ENCODE data around the gene ZFTA. TPM values are rescaled to one million over a fixed set of nuclear protein-coding genes. Genes with fewer than 3 reads are reported as not detected.
A peak's percentile ranks its signal among the peaks of the same experiment; 100 is the strongest.

The ZFTA gene
- total RNA-seq, 2 experiments from 2014 or later: 4.1 to 4.3 TPM

DNA sequence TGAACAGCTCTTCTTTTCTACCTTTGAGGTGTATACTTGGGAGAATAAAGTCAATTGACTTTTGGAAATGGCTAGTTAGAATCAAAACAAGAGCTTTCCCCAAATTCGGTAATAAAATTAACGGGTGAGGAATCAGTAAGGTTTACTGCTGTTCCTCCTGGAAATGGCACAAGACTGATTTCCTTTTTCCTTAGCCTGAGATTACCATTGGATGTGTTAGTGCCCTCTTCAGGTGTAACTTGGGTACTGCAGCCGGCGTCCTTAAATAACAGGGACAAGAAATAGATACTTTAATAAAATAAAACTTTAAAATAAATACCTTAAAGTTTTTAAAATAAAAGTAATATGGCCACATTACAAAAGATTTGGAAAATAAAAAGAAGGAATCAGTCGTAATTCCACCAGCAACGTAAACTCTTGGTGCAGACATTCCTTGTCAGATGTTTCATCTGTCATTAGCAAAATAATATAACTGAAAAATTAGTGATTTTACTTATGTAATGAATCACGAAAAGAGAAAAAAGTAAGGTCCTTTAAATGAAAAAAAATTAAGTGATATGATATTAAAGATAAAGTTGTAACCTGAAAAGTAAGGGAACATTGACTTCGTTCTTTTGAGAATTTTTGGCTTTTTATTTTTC, 29.7 kb downstream of the ZFTA start:
- Mint-ChIP-seq H3K27me3 (no peaks in the 10 kb centered on the region), H3K4me3 (no peak overlapping the region), H3K36me3 (ENCODE audit: low read depth) (no peaks in the 10 kb centered on the region), H3K27ac (peak overlapping the region; percentile 46), H3K4me1 (ENCODE audit: low read depth) (peaks cover 6% of the 10 kb centered on the region), H3K9me3 (no peaks in the 10 kb centered on the region)
- intact Hi-C loops (cut with micrococcal nuclease): loop anchor here (10.0 kb wide), 1 partner anchor 264 kb away; no protein-coding TSS in a partner anchor
- DNase-seq (peak; percentile 86), ATAC-seq (peak; percentile 47)
- ChIA-PET CTCF (interaction anchor here (0.6 to 4.6 kb wide), 49 partner anchors 9 to 833 kb away, joined by 3 to 34 read pairs (median 5); partner anchors contain the start of genes ATL3, MARK2, PLAAT5 and RTN3), POLR2A (no interaction called here)
- TF ChIP-seq, protein P1, sequence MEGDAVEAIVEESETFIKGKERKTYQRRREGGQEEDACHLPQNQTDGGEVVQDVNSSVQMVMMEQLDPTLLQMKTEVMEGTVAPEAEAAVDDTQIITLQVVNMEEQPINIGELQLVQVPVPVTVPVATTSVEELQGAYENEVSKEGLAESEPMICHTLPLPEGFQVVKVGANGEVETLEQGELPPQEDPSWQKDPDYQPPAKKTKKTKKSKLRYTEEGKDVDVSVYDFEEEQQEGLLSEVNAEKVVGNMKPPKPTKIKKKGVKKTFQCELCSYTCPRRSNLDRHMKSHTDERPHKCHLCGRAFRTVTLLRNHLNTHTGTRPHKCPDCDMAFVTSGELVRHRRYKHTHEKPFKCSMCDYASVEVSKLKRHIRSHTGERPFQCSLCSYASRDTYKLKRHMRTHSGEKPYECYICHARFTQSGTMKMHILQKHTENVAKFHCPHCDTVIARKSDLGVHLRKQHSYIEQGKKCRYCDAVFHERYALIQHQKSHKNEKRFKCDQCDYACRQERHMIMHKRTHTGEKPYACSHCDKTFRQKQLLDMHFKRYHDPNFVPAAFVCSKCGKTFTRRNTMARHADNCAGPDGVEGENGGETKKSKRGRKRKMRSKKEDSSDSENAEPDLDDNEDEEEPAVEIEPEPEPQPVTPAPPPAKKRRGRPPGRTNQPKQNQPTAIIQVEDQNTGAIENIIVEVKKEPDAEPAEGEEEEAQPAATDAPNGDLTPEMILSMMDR (IDR thresholded peaks at IDR 0.05): peak; percentile 99

DNA sequence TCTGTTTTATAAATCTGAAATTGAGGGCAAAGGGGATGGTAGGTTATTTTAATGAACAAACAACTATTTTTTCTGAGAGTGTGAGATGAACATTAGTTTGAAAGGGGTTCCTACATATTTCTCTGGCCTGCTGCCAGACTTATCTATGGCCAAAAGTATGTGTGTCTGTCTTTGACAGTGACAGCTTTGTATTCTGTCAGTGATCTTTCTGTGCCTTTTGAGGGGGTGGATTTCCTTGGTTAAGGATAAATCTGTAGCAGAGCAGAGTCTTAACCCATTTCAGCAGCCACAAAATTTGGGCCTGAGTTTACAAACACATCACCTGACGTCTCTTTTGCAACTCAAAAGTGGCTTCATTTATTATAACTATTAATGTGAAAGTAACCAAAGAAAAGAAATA, 30.9 kb downstream of the ZFTA start:
- Mint-ChIP-seq H3K4me3 (no peak overlapping the region), H3K27me3 (no peaks in the 10 kb centered on the region), H3K9me3 (no peaks in the 10 kb centered on the region), H3K27ac (no peak overlapping the region), H3K36me3 (ENCODE audit: low read depth) (no peaks in the 10 kb centered on the region), H3K4me1 (ENCODE audit: low read depth) (peaks cover 6% of the 10 kb centered on the region)
- ChIA-PET CTCF (interaction anchor here (0.8 to 4.6 kb wide), 23 partner anchors 15 to 832 kb away, joined by 3 to 34 read pairs (median 7); partner anchors contain the start of genes ATL3, PLAAT5 and RTN3), POLR2A (no interaction called here)
- no peak for DNase-seq
- TF ChIP-seq, protein P1 (IDR thresholded peaks at IDR 0.05): no peak
- intact Hi-C loops (cut with micrococcal nuclease): loop anchor here (10.0 kb wide), 1 partner anchor 263 kb away; no protein-coding TSS in a partner anchor
- ATAC-seq: no peak

DNA sequence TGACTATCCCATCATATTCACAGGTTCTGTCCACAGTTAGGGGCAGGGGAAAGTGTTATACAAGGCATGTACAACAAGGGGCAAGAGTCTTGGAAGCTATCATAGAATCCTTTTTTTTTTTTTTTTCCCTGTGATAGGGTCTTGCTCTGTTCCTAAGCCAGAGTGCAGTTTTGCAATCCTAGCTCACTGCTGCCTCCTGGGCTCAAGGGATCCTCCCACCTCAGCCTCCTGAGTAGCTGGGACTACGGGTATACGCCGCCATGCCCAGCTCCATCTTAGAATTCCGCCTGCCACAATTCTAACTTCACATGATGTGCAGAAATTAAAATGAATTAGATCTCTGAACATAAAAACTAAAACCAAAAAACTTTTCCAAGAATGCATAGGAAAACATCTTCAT, 31.7 kb downstream of the ZFTA start:
- POLR2A ChIA-PET: interaction anchor here (0.9 kb wide), 1 partner anchor 94 kb away, joined by 3 read pairs; no protein-coding TSS in a partner anchor
- Mint-ChIP-seq H3K4me3 (no peak overlapping the region), H3K36me3 (ENCODE audit: low read depth) (no peaks in the 10 kb centered on the region)

DNA sequence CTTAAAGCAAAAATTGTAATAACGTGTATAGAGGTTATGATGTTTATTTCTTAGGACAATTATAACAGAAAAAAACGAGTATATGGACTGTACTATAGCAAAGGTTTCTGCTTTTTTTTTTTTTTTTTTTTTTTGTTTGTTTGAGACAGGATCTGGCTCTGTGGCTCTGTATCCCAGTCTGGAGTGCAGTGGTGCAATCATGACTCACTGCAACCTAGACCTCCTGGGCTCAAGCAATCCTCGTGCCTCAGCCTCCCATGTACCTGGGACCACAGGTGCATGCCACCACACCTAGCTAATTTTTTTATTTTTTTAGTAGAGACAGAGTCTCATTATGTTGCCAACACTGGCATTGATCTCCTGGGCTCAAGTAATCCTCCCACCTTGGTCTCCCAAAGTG, 39.2 kb downstream of the ZFTA start:
- H3K9me3 Mint-ChIP-seq: no peaks in the 10 kb centered on the region
- no peak for DNase-seq
- no peak overlapping the region for H3K27ac Mint-ChIP-seq
- CTCF ChIA-PET: interaction anchor here (2.3 kb wide), 1 partner anchor 9 kb away, joined by 12 read pairs; no protein-coding TSS in a partner anchor
- TF ChIP-seq, protein P1 (IDR thresholded peaks at IDR 0.05): no peak
- no peak overlapping the region for H3K4me3 Mint-ChIP-seq
- POLR2A ChIA-PET: no interaction called here
- intact Hi-C loops (cut with micrococcal nuclease): no loop called here
- no peaks in the 10 kb centered on the region for H3K4me1 Mint-ChIP-seq (ENCODE audit: low read depth)
- ATAC-seq: no peak
- H3K27me3 Mint-ChIP-seq: no peaks in the 10 kb centered on the region
- no peaks in the 10 kb centered on the region for H3K36me3 Mint-ChIP-seq (ENCODE audit: low read depth)

More for the DNA sequence above, 31.7 kb downstream of the ZFTA start:
- intact Hi-C loops (cut with micrococcal nuclease): loop anchor here (10.0 kb wide), 1 partner anchor 262 kb away; no protein-coding TSS in a partner anchor
- Mint-ChIP-seq H3K27ac (no peak overlapping the region), H3K9me3 (no peaks in the 10 kb centered on the region), H3K4me1 (ENCODE audit: low read depth) (peaks cover 6% of the 10 kb centered on the region), H3K27me3 (no peaks in the 10 kb centered on the region)
- CTCF ChIA-PET: interaction anchor here (1.1 to 4.6 kb wide), 5 partner anchors 14 to 258 kb away, joined by 3 to 34 read pairs (median 4); no protein-coding TSS in a partner anchor
- TF ChIP-seq, protein P1 (IDR thresholded peaks at IDR 0.05): no peak
- DNase-seq (no peak), ATAC-seq (no peak)

DNA sequence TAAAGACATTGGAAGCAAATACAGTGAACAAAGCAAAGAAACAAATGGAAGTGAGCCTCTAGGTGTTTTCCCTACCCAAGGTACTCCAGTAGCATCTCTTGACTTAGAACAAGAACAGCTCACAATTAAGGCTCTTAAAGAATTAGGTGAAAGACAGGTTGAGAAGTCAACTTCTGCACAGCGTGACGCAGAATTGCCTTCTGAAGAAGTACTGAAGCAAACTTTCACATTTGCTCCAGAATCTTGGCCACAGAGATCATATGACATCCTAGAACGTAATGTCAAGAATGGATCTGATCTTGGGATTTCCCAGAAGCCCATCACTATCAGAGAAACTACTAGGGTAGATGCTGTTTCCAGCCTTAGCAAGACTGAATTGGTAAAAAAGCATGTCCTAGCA, 48.0 kb downstream of the ZFTA start:
- ATAC-seq: no peak
- Mint-ChIP-seq H3K9me3 (no peaks in the 10 kb centered on the region), H3K27me3 (no peaks in the 10 kb centered on the region), H3K4me3 (no peak overlapping the region), H3K4me1 (ENCODE audit: low read depth) (no peaks in the 10 kb centered on the region), H3K36me3 (ENCODE audit: low read depth) (no peaks in the 10 kb centered on the region), H3K27ac (no peak overlapping the region)
- CTCF ChIA-PET: interaction anchor here (0.8 to 1.0 kb wide), 2 partner anchors 15 to 18 kb away, joined by 3 read pairs; no protein-coding TSS in a partner anchor
- POLR2A ChIA-PET: no interaction called here
- no peak for DNase-seq
- TF ChIP-seq, protein P1 (IDR thresholded peaks at IDR 0.05): no peak
- intact Hi-C loops (cut with micrococcal nuclease): no loop called here

Data from activated CD8-positive, alpha-beta T cell treated with anti-CD3 and anti-CD28 coated beads for 36 hours (primary cell).